ENCODE data around the gene ZPBP2. TPM values are rescaled to one million over a fixed set of nuclear protein-coding genes. Genes with fewer than 3 reads are reported as not detected.

Gene ZPBP2
- total and polyA plus RNA-seq, 2 of the 13 experiments (the other 11 are each of a cell fraction or from before 2014, with no cell fraction given) = not detected

DNA sequence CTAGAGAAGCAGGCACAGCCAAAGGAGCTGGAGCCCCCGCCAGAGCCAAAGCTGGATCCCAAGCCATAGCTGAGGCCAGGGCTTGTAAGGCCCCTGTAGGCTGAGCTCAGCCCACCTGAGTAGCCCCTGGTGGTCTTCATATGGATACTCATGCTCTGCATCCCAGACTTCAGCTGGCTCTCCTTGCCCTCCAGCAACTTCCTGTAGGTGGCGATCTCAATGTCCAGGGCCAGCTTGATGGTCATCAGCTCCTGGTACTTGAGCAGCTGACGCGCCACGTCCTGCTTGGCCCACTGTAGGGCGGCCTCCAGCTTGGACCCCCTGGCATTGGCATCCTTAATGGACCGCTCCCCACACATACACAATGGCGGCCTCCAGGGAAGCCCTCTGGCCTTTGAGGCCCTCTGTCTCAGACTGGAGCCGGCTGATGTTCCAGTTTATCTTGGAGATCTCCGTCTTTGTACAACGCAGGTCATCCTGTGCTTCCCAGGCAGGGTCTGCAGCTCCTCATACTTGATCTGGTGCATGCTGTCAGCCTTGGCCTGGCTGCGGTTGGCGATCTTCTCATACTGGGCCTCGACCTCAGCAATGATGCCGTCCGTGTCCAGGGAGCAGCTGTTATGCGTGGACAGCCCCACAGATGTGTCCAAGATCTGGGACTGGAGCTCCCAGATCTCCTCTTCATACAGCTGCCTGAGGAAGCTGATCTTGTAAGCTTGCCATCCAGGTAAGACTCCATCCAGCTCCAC lies 32.8 kb upstream of the ZPBP2 start (continued):
- TF ChIP-seq, protein P1, sequence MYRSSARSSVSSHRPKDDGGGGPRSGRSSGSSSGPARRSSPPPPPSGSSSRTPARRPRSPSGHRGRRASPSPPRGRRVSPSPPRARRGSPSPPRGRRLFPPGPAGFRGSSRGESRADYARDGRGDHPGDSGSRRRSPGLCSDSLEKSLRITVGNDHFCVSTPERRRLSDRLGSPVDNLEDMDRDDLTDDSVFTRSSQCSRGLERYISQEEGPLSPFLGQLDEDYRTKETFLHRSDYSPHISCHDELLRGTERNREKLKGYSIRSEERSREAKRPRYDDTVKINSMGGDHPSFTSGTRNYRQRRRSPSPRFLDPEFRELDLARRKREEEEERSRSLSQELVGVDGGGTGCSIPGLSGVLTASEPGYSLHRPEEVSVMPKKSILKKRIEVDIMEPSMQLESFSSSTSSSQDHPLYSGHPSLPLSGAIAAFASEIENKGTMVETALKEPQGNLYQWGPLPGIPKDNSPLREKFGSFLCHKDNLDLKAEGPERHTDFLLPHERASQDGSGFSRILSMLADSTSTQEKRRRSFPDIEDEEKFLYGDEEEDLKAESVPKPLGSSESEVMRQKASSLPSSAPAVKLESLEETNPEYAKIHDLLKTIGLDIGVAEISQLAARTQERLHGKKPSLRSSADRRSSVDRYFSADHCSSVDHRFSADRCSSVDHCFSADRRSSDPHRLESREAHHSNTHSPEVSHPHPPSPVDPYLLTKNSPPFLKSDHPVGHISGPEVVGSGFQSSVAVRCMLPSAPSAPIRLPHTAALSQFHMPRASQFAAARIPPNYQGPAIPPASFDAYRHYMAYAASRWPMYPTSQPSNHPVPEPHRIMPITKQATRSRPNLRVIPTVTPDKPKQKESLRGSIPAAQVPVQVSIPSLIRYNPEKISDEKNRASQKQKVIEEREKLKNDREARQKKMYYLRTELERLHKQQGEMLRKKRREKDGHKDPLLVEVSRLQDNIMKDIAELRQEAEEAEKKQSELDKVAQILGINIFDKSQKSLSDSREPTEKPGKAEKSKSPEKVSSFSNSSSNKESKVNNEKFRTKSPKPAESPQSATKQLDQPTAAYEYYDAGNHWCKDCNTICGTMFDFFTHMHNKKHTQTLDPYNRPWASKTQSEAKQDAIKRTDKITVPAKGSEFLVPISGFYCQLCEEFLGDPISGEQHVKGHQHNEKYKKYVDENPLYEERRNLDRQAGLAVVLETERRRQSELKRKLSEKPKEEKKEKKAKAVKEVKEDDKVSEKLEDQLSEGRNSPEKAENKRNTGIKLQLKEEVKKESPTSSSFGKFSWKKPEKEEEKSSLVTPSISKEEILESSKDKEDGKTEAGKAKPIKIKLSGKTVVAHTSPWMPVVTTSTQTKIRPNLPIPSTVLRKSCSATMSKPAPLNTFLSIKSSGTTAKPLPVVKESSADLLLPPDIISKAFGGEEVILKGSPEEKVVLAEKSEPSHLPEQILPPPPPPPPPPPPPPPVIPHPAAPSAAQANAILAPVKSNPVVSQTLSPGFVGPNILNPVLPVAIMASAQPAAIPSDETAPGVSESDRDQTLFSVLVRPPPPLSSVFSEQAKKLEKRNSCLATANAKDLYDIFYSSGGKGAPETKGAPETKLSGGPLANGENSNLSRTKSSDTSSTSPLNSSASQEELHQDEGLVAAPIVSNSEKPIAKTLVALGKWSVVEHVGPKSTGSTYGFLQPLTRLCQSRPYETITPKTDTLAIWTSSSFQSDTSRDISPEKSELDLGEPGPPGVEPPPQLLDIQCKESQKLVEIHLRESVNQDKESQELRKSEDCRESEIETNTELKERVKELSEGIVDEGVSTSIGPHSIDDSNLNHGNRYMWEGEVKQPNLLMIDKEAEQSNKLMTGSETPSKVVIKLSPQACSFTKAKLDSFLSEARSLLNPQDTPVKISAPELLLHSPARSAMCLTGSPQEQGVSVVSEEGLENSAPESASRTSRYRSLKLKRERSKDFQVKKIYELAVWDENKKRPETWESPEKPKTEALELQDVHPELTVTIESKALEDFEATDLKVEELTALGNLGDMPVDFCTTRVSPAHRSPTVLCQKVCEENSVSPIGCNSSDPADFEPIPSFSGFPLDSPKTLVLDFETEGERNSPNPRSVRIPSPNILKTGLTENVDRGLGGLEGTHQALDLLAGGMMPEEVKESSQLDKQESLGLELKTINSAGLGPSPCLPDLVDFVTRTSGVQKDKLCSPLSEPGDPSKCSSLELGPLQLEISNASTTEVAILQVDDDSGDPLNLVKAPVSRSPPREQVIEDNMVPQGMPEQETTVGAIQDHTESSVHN (CRISPR knock-in tag; IDR thresholded peaks at IDR 0.05) = no peak
- TF ChIP-seq STAG1 (CRISPR knock-in tag; IDR thresholded peaks at IDR 0.05) = peak; percentile 36
- TF ChIP-seq, protein P2, sequence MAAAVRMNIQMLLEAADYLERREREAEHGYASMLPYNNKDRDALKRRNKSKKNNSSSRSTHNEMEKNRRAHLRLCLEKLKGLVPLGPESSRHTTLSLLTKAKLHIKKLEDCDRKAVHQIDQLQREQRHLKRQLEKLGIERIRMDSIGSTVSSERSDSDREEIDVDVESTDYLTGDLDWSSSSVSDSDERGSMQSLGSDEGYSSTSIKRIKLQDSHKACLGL (CRISPR knock-in tag; IDR thresholded peaks at IDR 0.05) = 0 out of 2 replicates have a peak, but pooled peaks have one; percentile 27
- peak; percentile 32; the same call in 1 of the 2 replicates for TF ChIP-seq ZNF687 (CRISPR knock-in tag; IDR thresholded peaks at IDR 0.05)
- 0 out of 2 replicates have a peak, but pooled peaks have one; percentile 30 for TF ChIP-seq ZNF780A (CRISPR knock-in tag; IDR thresholded peaks at IDR 0.05)
